ENCODE measurements around the gene RBM17.
"Not testable (repeated sequence)": the region's sequence is repeated elsewhere in the genome, so short reads cannot be mapped to it uniquely, and the experiment has no call there.

The RBM17 gene

DNA sequence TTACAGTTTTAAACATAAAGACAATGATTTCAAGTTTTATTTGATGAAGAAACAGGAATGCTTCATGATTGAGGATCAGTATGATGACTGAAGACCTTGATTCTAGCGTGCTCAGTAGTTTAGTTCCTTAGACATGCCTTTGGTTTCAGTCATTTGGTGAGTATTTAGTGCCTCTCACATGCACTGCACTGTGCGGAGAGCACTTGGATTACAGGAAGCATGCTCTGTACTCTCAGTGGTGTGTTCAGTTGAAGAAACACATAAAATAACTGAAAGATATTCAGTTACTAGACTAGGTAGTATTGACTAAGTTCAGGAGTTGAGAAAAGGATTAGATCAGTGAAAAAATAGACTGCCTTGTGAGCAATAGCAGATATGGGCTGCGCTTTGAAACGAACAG lies 25.5 kb downstream of the RBM17 start:
- no peak for DNase-seq

DNA sequence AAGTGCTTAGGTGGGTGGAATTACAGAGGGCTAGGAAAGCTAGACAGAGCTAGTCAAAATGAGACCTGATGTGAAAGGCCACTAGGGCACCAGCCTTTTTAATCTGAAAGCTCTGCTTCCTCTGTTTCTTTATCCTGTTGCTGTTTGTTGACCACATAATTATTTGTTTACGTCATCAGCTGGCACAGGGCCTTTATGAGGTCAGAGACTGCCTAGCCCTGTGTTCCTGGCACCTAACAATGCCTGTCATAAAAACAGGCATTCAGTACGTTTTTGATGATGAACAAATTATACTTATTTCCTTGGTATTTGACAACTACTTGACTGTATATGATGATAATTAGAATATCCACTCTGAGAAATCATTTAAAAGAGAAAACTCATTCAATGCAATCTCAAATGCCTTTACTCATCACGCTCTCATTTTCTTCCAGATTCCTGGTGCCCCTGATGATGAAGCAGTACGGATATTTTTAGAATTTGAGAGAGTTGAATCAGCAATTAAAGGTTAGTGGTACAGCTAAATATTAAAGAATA lies 26.0 kb downstream of the RBM17 start:
- DNase-seq, result no peak

DNA sequence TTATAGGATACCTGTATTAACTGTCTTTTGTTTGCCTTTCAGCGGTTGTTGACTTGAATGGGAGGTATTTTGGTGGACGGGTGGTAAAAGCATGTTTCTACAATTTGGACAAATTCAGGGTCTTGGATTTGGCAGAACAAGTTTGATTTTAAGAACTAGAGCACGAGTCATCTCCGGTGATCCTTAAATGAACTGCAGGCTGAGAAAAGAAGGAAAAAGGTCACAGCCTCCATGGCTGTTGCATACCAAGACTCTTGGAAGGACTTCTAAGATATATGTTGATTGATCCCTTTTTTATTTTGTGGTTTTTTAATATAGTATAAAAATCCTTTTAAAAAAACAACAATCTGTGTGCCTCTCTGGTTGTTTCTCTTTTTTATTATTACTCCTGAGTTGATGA lies 26.6 kb downstream of the RBM17 start:
- DNase-seq, result no peak

DNA sequence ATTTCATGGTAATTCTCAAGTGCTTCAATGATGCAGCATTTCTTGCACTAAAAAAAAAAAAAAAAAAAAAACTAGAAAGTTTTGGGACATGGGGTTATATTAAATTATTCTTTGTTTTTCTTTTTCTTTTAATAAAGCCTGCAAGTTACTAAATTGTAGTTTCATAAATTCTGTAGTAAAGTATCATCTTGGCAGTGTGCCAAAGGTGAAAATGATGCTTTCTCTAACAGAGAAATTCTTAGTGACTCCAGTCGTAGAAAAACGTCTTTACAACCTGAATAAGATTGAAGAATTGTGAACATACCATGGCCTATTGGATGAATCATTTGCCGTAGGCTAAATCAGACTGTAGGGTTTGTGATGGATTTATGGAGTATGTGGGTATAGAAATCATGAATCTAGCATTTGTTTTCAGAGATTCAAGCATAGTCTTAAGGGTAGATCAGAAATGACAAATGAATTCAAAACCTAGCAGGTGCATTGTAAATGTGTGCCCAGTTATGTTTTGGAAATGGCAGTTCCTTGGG lies 27.1 kb downstream of the RBM17 start:
- DNase-seq, result no peak

DNA sequence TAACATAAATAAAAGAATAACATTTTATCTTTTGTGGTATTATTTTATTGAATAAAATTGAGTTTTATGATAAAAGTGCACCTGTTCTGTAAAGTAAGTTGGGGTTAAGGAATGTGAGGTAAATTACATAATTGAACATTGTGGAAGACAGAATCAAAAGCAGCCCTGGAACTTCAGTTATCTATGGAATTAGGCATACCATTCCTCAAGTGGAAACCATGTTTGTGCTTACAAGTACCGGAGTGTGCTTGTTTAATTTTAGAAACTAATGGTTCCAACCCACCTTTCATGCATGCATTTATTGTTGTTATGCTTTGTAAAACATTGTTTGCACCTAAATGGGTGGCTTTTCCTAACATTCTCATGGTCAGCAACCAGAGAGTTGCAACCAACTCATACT lies 28.0 kb downstream of the RBM17 start:
- DNase-seq, result no peak

DNA sequence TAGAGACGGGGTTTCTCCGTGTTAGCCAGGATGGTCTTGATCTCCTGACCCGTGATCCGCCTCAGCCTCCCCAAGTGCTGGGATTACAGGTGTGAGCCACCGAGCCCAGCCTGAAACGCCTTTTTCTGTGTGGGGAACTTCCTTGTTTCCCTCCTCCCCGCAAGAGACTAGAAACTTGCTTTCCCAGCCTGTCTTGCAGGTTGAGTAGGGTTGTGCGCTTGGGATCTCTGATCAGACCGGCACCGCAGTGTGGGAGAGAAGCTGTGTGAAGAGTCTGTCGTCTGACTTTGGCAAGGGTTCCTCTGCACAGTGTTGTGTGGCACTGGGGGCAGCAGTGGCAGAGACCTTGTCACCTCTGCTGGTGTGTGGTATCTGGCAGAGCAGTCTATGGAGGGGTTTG lies 28.9 kb downstream of the RBM17 start:
- DNase-seq, result no peak

DNA sequence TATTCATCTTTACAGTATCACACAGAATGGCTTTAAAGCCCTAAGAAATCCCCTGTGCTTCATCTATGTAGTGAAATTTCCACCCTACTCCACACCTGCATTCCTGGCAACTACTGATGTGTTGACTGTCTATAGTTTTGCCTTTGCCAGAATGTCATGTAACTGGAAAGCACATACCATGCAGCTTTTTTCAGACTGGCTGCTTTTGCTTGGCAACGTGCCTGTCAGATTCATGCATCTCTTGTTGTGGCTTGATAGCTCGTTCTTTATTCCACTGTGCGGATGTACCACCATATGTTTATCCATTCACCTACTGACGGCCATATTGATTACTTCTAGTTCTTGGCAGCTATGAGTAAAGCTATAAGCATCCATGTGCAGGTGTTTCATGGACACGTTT lies 30.6 kb downstream of the RBM17 start:
- no peak for DNase-seq

DNA sequence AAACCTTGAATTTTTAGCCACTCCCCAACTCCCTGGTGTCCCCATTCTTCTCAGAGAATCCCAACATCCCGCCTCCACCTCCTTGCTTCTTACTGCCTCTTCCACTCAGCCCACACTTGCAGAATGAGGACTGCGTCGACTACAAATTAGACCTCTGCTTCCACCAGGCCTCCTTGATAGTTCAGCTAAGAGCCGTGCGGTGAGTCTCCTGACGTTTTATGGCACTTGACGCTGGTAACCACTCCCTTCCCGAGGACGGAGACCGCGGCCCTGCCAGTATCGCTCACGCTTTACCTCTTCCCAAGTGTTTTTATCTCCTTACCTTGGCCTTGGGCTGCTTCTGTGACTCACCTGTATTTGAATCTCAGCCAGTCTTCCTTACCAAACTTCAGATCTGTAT lies 31.1 kb downstream of the RBM17 start:
- no peak for DNase-seq

DNA sequence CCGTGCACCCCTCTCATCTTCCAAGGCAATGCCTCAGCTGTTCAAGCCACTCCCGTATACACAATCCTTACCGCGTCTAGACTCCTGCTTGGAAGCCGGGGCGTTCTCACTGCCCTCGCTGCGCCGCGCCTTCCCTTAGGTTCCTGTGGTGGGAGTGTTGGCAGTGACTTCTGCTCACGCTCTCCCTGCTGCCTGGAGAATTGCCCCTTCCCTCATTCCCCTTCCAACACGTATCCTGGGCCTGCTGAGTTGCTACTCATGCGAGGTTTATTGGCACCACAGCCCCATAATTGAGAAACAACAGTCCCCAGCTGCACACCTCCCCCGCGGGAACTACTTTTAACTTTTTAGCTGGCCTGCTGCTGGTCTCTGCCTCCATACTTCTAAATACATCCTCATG lies 31.9 kb downstream of the RBM17 start:
- DNase-seq, result no peak

DNA sequence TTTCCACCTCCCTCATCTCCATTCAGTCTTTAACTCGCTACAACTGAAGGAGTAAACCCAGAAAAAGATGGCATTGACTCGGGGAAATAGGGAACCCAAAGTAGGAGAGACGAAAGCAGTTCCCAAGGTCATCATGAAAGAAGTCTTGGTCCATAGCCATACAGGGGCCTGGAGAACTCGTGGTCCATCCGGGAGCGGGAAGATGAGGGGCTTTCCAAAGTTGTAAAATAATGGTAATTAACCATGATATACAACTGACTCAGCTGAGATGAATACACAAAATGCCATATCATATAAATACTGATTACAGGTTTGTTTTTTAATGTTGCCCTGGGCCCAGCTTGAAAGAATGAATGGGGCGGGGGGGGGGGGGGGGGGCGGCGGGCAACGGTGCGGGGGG lies 32.3 kb downstream of the RBM17 start:
- DNase-seq, result no peak

DNA sequence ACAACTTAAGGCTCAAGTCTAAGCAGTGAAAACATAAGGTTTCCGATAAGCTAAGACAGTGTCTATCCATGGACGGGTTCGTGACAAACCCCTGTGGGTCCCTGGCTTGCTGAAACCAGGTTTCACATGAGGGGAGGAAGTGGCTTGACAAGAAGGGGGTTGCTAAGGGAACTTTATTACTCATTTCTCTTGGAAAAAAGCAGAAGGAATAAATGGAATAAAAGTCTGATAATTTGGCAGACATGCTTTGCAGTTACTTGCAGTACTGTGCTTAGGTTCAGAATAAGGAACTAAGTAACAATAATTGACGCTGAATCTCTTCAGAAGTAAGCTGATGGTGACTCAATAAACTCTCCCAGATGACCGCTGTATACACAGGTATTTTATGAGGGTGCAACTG lies 34.7 kb downstream of the RBM17 start:
- no peak for DNase-seq

DNA sequence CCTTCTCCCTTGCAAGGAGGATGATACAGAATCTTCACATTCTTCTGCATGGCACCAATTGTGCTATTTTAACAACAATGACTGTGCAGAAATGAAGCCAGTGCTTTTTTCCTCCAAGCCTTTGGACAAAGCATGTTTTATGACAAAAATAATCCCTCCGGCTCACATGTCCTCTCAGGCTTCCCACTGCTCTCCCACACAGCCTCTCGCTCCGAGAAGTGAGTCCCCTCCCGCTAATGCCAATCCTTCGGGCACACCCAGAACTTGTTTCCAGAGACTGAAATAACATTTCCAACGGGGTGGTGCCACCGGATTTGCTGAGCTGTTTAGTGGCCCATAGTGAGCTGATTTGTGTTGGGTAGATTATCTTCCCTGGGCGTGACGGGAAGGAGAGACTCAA lies 35.8 kb downstream of the RBM17 start:
- no peak for DNase-seq

DNA sequence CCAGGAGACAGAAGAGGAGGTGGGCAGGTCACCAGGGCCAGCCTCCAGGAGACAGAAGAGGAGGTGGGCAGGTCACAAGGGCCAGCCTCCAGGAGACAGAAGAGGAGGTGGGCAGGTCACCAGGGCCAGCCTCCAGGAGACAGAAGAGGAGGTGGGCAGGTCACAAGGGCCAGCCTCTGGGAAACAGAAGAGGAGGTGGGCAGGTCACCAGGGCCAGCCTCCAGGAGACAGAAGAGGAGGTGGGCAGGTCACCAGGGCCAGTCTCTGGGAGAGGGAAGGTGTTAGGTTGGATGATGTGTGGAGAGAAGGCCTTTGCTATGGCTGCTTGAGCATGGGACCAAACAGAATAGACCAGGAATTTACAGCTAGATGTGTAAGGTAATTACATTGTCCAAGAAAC lies 38.6 kb downstream of the RBM17 start:
- DNase-seq, result not testable (repeated sequence)

DNA sequence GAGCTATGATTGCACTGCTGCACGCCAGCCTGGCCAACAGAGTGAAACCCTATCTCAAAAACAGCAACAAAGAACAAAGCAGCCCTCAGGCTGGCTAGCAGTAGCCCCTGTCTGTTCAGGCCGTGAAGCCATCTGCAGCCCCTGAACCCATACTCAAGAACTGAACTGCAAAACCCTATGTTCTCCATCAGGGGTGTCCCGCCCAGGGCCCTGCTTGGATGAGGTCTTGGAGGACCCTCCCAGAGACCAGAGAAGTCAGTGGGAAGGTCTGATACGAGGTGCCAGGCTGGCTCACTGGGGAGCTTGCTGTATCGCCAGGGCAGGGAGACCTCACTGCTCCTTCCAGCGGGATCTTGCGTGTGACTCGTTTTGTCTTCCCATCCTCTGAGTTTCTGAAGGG lies 39.3 kb downstream of the RBM17 start:
- DNase-seq, result no peak

DNA sequence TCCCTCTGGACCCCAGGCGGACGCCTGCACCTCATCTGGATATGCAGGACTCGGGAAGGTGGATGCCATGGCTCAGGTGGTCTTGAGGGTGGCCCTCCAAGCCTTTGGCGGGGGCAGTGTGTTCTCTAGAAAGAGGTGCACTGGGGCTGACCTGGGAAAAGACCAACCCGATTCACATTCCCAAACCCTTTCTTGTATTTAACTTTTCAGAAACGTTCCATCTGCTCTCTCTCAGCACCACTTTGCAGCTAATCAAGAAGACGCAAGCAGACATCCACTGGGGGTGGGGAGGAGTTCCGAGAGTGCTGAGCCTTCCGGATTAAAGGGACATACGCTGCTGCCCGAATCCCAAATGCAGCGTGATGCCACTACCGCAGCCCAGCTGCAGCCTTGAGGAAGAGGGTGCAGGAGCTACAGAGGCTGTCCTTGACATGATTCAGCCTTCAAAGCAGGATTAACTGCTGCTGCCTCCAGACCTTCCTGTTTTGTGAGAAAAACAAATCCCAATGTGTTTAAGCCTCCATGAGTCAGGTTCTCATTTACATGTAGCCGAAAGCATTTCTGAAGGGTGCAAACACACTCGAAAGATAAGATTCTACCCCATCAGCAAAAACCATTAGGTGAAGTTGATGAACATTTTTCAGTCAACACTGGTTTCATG lies 39.9 kb downstream of the RBM17 start:
- no peak for DNase-seq

DNA sequence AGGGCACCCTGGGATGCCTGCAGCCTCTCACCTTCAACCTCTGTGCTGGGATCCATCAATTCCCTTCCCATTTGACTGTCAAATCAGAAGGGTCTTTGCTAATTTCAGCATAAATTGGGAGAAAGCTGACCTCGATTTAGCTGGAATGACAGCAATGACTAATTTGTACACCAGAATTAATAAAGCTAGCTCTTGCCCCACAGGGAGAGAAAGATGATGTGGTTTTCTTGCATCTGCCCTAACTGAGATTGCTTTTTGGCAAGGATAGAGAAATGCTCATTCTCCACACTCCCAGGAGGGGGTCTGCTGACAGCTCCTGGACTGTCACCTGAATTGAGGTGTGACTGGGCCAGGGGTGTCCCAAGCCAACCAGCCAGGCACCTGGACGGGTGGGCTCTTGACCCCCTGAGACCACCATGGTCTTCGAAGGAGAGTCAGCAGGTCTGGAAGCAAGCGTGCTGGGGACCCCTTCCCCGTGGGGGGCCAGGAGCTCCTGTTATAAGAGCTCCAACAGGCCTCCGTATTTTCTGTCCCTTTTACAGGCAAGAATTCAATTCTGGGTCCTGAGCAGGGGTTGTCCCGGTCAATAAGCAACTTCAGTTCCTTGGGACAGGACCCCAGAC lies 42.1 kb downstream of the RBM17 start:
- no peak for DNase-seq

DNA sequence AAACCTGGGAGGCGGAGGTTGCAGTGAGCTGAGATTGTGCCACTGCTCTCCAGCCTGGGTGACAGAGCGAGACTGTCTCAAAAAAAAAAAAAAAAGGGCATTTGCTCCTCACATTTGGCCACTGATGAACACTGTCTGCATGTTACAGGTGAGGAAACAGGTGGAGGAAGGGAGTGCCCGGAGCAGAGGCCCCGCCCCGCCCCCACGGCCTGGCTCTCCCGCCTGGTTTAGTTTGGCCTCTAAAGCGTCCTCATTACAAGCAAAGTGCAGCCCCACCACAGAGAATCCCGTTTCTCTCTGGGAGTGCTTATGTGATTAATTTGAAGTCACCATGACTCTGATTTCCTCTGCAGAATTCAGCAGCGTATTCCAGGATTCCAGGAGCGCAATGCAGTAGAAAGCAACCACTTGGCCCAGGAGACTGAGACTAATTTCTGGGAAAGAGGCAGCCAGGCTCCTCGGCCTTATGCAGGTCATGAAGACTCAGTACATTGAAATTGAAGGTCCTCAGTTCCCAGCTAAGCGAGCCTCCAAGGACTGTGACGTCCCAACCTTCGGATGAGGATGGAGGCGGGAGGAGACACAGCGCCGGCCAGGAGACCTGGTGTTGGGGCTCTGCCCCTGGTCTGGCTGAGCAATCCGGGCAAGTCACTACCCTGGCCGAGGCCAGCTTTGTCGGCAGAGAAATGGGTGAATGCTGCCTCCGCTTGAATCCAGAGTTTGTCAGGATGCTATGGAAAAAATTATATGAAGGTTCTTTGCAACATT lies 44.7 kb downstream of the RBM17 start:
- DNase-seq, result no peak

DNA sequence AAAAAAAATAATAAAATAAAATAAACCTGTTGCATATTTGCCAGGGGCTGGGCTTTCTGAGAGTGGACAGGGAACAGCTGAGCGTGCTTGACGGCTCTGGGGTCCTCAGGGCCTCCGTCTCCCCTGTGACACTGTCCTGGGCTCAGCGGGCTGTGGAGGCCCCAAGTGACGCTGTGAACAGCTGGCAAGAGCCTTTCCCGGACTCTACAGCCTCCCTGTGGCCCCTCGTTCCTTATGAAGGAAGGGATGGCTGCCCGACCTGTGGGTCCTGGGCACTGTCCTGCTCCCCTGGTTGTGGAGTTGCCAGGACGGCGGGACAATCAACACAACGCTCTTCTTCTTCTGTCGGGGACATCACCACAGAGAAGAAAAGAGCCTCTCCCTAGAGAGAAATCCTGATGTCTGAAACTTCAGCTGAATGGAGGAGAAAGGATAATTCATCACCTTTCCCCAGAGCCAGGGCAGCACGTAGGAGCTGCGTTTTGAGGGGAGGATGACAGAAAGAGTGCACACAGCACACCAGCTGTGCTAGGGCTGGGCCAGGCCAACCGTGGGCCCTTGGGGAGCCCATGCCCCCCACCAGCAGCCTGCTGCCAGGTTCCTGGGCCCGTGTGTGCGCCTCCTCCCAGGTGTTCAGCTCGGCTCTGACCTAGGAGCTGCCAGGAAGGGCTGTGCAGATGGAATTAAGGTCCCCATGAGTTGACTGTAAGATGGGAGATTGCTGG lies 45.4 kb downstream of the RBM17 start:
- DNase-seq, result no peak

DNA sequence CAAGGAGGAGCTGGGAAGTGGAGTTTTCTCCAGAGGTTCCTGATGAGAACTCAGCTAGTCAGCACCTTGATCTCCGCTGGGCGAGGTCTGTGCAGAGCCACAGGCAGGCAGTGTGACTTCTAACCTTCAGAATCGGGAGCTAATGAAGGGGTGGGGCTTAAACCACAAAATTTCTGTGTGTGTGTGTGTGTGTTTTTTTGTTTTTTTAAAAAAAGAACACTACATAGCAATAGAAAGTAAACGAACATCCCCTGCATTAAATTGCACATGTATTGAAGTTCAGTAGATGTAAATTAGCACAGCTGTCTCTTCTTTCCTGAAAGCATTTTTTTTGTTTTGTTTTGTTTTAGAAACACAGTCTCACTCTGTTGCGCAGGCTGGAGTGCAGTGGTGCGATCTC lies 46.2 kb downstream of the RBM17 start:
- no peak for DNase-seq

DNA sequence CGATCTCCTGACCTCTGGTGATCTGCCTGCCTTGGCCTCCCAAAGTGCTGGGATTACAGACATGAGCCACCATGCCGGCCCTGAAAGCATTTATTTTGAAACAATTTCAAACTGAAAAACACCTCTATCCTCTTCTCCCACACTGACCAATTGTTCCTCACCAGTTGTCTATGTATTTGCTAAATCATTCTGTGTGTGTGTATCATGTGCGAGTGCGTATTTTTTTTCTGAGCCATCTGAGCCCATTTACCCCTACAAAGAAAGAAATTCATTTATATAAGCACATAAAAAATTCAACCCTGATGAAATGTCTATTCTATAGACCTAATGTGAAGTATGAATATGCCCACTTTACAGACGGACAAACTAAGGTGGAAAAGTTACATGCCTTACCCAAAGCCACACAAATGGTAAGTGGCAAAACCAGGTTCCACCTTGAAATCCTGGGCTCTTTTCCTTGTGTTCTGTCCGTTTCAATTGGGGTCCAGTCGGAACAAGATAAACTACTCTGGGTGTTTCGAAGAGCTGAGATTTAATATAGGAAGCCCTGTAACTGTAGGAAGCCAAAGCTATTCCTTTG lies 46.8 kb downstream of the RBM17 start:
- no peak for DNase-seq

DNA sequence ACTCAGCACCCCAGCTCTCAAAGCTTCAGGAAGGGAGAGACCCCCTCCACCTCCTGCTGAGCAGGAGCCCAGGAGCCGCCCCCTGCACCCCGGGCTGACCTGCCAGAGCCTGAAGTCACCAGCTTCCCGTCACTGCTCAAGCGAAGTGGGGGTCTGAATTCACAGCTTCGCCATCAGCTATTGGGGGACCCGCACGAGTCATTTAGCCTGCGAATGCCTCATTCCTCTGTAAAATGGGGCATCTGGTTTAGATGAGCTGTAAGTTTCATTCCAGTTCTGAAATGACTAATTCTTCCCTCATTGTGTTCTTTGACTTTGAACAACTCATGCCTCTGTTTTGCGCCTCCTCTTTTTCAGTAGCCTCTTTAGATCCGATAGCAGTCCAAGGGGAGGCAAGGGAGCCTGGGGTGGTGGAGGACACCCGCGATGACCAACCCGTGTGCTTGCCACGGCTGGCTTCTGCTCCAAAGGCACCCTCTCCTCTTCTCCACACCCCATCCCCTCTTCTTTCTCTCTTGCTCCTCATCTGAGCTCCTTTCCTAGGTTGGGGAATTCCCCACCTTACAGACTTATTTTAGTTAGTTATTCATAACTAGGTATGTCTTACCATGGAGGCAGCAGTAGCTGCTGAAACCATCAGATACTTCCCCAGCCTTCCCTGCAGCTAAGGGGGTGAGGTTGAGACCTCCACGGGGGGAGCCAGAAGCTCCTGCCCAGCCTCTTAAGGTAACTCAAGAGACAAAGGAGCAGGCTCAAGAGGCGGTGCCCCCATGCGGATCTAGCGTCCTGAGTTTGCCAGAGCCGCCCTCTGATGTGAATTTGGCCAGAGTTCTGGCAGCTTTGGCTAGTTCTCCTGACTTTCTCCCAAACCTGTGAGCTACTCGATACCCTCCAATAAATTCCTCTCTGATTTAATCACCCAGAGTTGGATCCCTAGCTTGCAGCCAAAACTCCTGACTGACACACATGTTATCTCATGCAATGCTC lies 47.7 kb downstream of the RBM17 start:
- DNase-seq, result no peak

DNA sequence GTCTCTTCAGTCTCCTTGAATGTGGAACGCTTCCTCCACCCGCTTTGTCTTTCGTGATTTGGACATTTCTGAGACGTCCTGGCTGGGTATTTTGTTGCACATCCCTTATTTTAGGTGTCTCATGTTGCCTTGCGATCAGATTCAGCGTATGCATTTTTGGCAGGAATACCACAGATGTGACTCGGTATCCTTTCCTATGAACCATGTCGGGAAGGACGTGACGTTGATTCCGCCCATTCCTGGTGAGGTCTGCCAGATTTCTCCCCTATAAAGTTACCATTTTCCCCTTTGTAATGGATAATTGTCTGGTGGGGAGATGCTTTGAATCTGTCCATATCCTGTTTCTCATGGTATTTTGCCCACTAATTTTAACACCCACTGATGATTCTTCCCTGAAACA lies 49.6 kb downstream of the RBM17 start:
- DNase-seq, result no peak

Measured in NCI-H1092 treated with DMSO at 0.1 percent for 48 hours (cell line).